ENCODE data around the gene PEDS1. TPM values are rescaled to one million over a fixed set of nuclear protein-coding genes. Genes with fewer than 3 reads are reported as not detected.

Gene PEDS1
- total RNA-seq, 2 donors from 2014 or later, result 34.5 to 54.8 TPM

DNA sequence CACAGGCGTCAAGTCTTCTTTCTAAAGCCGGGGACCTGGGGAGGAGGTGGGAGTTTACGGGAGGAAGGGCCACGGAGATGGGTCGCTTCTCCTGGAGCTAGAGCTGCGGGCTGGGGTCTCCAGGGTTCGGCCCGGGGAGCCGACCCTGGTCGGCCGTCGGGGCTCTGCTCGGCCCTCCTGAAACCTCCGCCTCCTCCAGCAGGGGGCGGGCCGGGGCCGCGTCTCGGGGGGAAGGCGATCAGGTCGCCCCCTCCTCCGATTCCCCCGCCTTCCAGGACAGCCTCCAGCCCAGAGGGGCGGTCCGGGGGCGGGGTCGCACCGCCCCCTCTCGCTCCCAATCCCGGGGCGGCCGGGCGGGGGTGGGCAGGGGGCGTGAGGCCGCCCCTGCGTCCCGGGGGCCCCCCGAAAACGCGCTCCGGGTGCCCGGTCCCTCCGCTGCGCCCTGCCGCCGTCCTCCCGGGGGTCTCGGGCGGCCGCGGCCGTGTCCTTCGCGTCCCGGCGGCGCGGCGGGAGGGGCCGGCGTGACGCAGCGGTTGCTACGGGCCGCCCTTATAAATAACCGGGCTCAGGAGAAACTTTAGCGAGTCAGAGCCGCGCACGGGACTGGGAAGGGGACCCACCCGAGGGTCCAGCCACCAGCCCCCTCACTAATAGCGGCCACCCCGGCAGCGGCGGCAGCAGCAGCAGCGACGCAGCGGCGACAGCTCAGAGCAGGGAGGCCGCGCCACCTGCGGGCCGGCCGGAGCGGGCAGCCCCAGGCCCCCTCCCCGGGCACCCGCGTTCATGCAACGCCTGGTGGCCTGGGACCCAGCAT is 36.9 kb upstream of the PEDS1 start, which contains the start of gene CEBPB:
CEBPB (plus strand) TSS at position 580 of the 814 bp plus-strand sequence; CDS start at position 784, 204 bp downstream.
- no peaks in the 10 kb centered on the region for H3K27me3 ChIP-seq (replicated peaks; ENCODE audit: insufficient read depth)
- 2% methylated on average over 15 of the region's 89 CpGs for WGBS
- peak; percentile 89 for DNase-seq (ENCODE audit: low spot score)
- intact Hi-C loops (cut with DNase I), result loop anchor here (1.0 to 5.0 kb wide), 7 partner anchors 97 to 552 kb away; no protein-coding TSS in a partner anchor
- H3K4me1 ChIP-seq (replicated peaks), result no peaks in the 10 kb centered on the region
- no peaks in the 10 kb centered on the region for H3K36me3 ChIP-seq
- H3K4me3 ChIP-seq, result peak within 1 kb of the TSS; percentile 83 to 92
- peak within 1 kb of the TSS; percentile 99 for H3K27ac ChIP-seq
- TF ChIP-seq POLR2A (IDR thresholded peaks at IDR 0.05) (peak; percentile 100), POLR2AphosphoS5 (IDR thresholded peaks at IDR 0.05) (peak; percentile 80)
- TF ChIP-seq, protein P1, sequence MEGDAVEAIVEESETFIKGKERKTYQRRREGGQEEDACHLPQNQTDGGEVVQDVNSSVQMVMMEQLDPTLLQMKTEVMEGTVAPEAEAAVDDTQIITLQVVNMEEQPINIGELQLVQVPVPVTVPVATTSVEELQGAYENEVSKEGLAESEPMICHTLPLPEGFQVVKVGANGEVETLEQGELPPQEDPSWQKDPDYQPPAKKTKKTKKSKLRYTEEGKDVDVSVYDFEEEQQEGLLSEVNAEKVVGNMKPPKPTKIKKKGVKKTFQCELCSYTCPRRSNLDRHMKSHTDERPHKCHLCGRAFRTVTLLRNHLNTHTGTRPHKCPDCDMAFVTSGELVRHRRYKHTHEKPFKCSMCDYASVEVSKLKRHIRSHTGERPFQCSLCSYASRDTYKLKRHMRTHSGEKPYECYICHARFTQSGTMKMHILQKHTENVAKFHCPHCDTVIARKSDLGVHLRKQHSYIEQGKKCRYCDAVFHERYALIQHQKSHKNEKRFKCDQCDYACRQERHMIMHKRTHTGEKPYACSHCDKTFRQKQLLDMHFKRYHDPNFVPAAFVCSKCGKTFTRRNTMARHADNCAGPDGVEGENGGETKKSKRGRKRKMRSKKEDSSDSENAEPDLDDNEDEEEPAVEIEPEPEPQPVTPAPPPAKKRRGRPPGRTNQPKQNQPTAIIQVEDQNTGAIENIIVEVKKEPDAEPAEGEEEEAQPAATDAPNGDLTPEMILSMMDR (IDR thresholded peaks at IDR 0.05), result peak; percentile 80 to 98 (median 88)
- no peaks in the 10 kb centered on the region for H3K9me3 ChIP-seq

DNA sequence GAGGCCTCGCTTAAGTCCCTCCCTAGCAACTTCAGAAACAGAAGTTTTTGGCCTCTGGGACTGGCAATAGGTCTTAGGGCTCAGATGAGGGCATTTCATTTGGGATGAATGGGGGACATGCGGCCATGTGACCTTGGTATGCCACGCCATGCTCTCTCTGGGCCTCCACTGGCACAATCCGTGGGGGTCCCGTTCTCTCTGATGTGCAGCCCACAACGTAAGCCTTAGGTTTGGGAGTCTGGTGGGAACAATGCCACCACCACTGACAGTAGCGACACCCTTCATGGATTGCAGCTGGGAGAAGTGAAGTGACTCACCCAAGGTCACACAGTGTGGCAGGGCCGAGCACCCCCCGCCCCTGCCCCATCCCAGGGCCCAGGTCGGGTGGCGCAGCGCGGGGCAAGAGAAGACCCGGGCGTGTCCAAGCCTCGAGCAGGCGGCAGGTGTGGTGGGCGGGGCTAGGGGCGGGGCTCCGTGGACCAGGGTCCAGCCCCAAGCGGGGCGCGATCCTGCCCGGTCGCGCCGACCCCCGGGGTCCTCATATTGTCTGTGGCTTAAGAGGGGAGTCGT is 36.2 kb upstream of the PEDS1 start:
- WGBS, result 33% methylated on average over 20 of the region's 29 CpGs

DNA sequence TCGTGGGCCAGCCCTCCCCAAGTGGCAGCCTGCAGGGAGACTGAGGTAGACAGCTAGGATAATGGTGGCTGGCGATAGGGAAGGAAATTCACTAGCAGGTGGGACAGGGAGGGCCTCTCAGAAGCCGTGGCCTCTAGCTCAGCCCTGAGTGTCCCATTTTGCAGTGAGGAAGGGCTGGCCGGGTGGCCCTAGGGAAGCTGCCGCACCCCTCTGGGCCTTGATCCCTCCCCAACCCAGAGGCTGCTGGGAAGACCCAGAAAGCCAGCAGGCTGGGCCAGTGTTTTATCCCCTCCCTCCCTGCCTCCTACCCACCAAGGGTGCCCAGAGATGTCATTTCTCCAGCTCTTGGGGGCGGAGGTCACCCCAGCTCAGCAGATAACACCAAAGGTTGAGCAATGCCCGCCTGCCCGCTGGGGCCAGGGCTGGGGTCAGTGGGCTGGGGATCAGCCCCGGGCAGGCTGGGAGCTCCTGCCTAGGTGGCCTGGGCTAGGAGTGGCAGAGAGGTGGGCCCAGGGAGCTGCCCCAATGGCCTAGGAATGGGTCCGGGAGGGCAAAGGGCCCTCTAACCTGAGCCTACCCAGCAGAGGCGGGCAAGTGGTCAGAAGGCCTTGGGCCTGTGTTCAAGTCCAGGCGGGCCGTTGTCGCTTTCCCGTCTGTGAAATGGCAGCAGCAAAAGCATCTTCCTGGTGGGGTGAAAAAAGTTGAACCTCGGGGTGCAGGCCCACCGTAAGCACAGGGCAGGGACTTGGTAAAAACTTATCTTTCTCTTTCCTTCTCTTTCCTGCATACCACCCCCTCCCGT is 35.6 kb upstream of the PEDS1 start:
- no peak overlapping the region for H3K4me3 ChIP-seq
- no peak for DNase-seq (ENCODE audit: low spot score)
- no peaks in the 10 kb centered on the region for H3K27me3 ChIP-seq (replicated peaks; ENCODE audit: insufficient read depth)
- 93% methylated on average over 18 of the region's 18 CpGs for WGBS
- H3K9me3 ChIP-seq, result no peaks in the 10 kb centered on the region
- no peak overlapping the region for H3K27ac ChIP-seq
- H3K4me1 ChIP-seq (replicated peaks), result no peaks in the 10 kb centered on the region
- TF ChIP-seq, protein P1 (IDR thresholded peaks at IDR 0.05), result no peak
- TF ChIP-seq POLR2AphosphoS5 (IDR thresholded peaks at IDR 0.05), result no peak
- TF ChIP-seq POLR2A (IDR thresholded peaks at IDR 0.05), result no peak
- intact Hi-C loops (cut with DNase I), result no loop called here
- no peaks in the 10 kb centered on the region for H3K36me3 ChIP-seq

More for the DNA sequence above, 36.2 kb upstream of the PEDS1 start:
- Histone ChIP-seq H3K27me3 (replicated peaks; ENCODE audit: insufficient read depth) (no peaks in the 10 kb centered on the region), H3K4me3 (peak overlapping the region; percentile 83 to 92), H3K9me3 (no peaks in the 10 kb centered on the region), H3K27ac (peak overlapping the region; percentile 99), H3K36me3 (no peaks in the 10 kb centered on the region), H3K4me1 (replicated peaks) (no peaks in the 10 kb centered on the region)
- DNase-seq (ENCODE audit: low spot score), result no peak
- intact Hi-C loops (cut with DNase I), result loop anchor here (1.0 to 5.0 kb wide), 7 partner anchors 98 to 553 kb away; no protein-coding TSS in a partner anchor
- TF ChIP-seq, protein P1 (IDR thresholded peaks at IDR 0.05), result no peak
- no peak for TF ChIP-seq POLR2AphosphoS5 (IDR thresholded peaks at IDR 0.05)
- TF ChIP-seq POLR2A (IDR thresholded peaks at IDR 0.05), result no peak

DNA sequence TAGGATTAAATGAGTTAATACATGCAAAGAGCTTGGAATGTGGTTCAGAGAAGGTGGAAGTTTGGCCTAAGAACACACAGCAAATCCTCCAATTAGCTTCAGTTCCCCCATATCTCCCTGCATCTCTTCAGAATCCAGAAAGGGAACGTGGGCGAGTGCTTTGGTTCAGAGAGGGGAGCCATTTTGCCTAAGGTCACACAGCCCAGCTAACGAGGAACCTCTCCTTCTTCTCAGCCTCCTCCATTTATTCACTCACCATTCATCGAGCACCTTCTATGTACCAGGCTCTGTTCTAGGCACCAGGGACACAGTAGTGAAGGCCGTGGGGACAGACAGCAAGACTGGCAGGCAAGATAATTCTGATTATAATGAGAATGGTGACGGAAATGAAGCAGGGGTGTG is 34.8 kb upstream of the PEDS1 start:
- no peak for DNase-seq (ENCODE audit: low spot score)
- Histone ChIP-seq H3K36me3 (no peaks in the 10 kb centered on the region), H3K27ac (no peak overlapping the region), H3K9me3 (no peaks in the 10 kb centered on the region), H3K27me3 (replicated peaks; ENCODE audit: insufficient read depth) (no peaks in the 10 kb centered on the region), H3K4me3 (no peak overlapping the region), H3K4me1 (replicated peaks) (no peaks in the 10 kb centered on the region)
- 97% methylated on average over 6 of the region's 6 CpGs for WGBS
- intact Hi-C loops (cut with DNase I), result no loop called here
- TF ChIP-seq POLR2AphosphoS5 (IDR thresholded peaks at IDR 0.05), result no peak
- no peak for TF ChIP-seq POLR2A (IDR thresholded peaks at IDR 0.05)
- TF ChIP-seq, protein P1 (IDR thresholded peaks at IDR 0.05), result no peak
